K562 (cell line): ENCODE measurements around the gene DNASE1L1. TPM values are rescaled to one million over a fixed set of nuclear protein-coding genes. Genes with fewer than 3 reads are reported as not detected.

Source experiments
- ATF6 ChIP-seq: sonication (generic); formaldehyde crosslinking; IDR thresholded peaks from 2 replicates; pipeline ENCODE4 v1.4.0; 2020; ENCODE audit warnings: mild to moderate bottlenecking, missing genetic modification reagents
- CBX2 ChIP-seq: fragments of 200-600 bp; sonication (generic); IDR thresholded peaks from one replicate; pipeline ENCODE4 v1.6.1; 2012; ENCODE audit warnings: mild to moderate bottlenecking, low read length, inconsistent platforms; ENCODE audit not compliant: insufficient read depth, poor library complexity, severe bottlenecking
- CBX8 ChIP-seq: fragments of 200-600 bp; sonication (generic); IDR thresholded peaks from 2 replicates; pipeline ENCODE4 v1.6.1; 2012; ENCODE audit warnings: borderline replicate concordance, mixed run types, low read depth, mild to moderate bottlenecking, moderate library complexity, mixed read lengths, low read length, control low read depth, inconsistent platforms; ENCODE audit not compliant: poor library complexity, severe bottlenecking; ENCODE audit errors: extremely low read depth
- CTCFL ChIP-seq: IDR thresholded peaks from 2 replicates; pipeline ENCODE4 v1.6.1; 2011; ENCODE audit warnings: borderline replicate concordance, low read depth, mild to moderate bottlenecking, moderate library complexity, low read length; ENCODE audit not compliant: insufficient read depth, poor library complexity, severe bottlenecking
- GTF2A2 ChIP-seq: IDR thresholded peaks from 2 replicates; pipeline ENCODE4 v1.6.1; 2016; ENCODE audit warnings: mild to moderate bottlenecking, missing genetic modification characterization, missing compliant biosample characterization
- MLX ChIP-seq, 2 experiments: fragments of 450-650 bp in 1 of 2; sonication (generic) in 1 of 2; formaldehyde crosslinking; conservative IDR thresholded peaks; 2 replicates each; pipeline versions ENCODE4 v1.4.0 to v1.8.1; 2020 to 2022; ENCODE audit warnings: mild to moderate bottlenecking in 1 of 2, missing genetic modification reagents in 1 of 2
- POLR2AphosphoS2 ChIP-seq: IDR thresholded peaks from 2 replicates; pipeline ENCODE4 v1.6.1; 2012; ENCODE audit warnings: low read length, improper control_type of control experiment
- PRPF4 ChIP-seq: fragments of 200-400 bp; formaldehyde crosslinking; IDR thresholded peaks from one replicate; pipeline ENCODE4 v1.6.1; 2017; ENCODE audit warnings: low read length, low read depth, mild to moderate bottlenecking; ENCODE audit not compliant: insufficient read depth, poor library complexity, severe bottlenecking
- RBM17 ChIP-seq: fragments of 200-400 bp; formaldehyde crosslinking; IDR thresholded peaks from 2 replicates; pipeline ENCODE4 v1.6.1; 2017; ENCODE audit warnings: low read depth, mild to moderate bottlenecking, low read length, borderline replicate concordance
- SAFB2 ChIP-seq: fragments of 200-400 bp; formaldehyde crosslinking; IDR thresholded peaks from 2 replicates; pipeline ENCODE4 v1.6.1; 2018; ENCODE audit warnings: borderline replicate concordance, low read length, low read depth, moderate library complexity; ENCODE audit not compliant: severe bottlenecking
- STAT6 ChIP-seq: sonication (generic); formaldehyde crosslinking; IDR thresholded peaks from 2 replicates; pipeline ENCODE4 v1.8.1; 2023; ENCODE audit warnings: mild to moderate bottlenecking, missing genetic modification reagents
- ZNF212 ChIP-seq: fragments of 450-650 bp; formaldehyde crosslinking; IDR thresholded peaks from 2 replicates; pipeline ENCODE4 v1.4.0; 2020; ENCODE audit warnings: mild to moderate bottlenecking
- ZNF347 ChIP-seq: fragments of 450-650 bp; formaldehyde crosslinking; IDR thresholded peaks from 2 replicates; pipeline ENCODE4 v1.4.0; 2020; ENCODE audit warnings: low read depth, mild to moderate bottlenecking, moderate library complexity
- polyA plus RNA-seq, 8 experiments: library from polyadenylated mRNA; depleted of rRNA in 4 of 8; stranded (reverse) in 5 of 8; unstranded in 3 of 8; fragments of >200 nt; fragmentation: Nextera tagmentation in 2 of 8; fragmentation: Illumina TruSeq in 1 of 8; extraction: Ambion mirVana in 2 of 8; extraction: Trizol in 1 of 8; gene quantifications; 2 replicates each; pipeline versions ENCODE4 v1.2.1 to v1.2.3, GENCODE V29; 2011 to 2014; ENCODE audit warnings: inconsistent platforms in 1 of 8, missing spikeins in 1 of 8
- total RNA-seq, 7 experiments: library from RNA; depleted of rRNA in 6 of 7; stranded (reverse); fragments of >200 nt in 6 of 7; fragmentation: Illumina TruSeq in 2 of 7; extraction: Trizol in 2 of 7; gene quantifications; 2 replicates each; pipeline versions ENCODE4 v1.2.1 to v1.2.3, GENCODE V29; 2011 to 2021; ENCODE audit warnings: low replicate concordance in 1 of 7

DNASE1L1 gene
- total and polyA plus RNA-seq, 9 of the 15 experiments (the other 6 are each of a cell fraction or from before 2014, with no cell fraction given) = 0.73 to 12.6 (median 7.9) TPM

GRCh38 chrX:154428176-154429171, 19.4 kb upstream of the DNASE1L1 start, which contains the start of gene ATP6AP1 (continued):
- TF ChIP-seq ZNF347 (CRISPR knock-in tag) (no peak), PRPF4 (no peak), STAT6 (no peak), ZNF212 (CRISPR knock-in tag) (no peak), MLX (CRISPR knock-in tag; conservative IDR thresholded peaks at IDR 0.05) (no peak), RBM17 (no peak), CBX2 (no peak), CTCFL (no peak), SAFB2 (no peak), ATF6 (CRISPR knock-in tag) (no peak), GTF2A2 (tag) (no peak), CBX8 (no peak), POLR2AphosphoS2 (no peak)
